Spinal cord (tissue), 10 donors: ENCODE data around the gene HLTF. TPM values are rescaled to one million over a fixed set of nuclear protein-coding genes. Genes with fewer than 3 reads are reported as not detected.

Experiments
- DNase-seq, 6 donors: peaks; one replicate each; pipeline versions ENCODE4 v3.0.0 to v3.0.0-alpha.2; 2013 to 2015; ENCODE audit warnings: low spot score in 6 of 6, low read depth in 4 of 6
- H3K27ac ChIP-seq: one replicate; pipeline ENCODE4 v1.5.1; 2013; ENCODE audit warnings: low read depth, low read length, control low read depth
- H3K27me3 ChIP-seq: one replicate; pipeline ENCODE4 v1.6.1; 2013; ENCODE audit warnings: low read length; ENCODE audit not compliant: control insufficient read depth, insufficient read depth
- H3K36me3 ChIP-seq: one replicate; pipeline ENCODE4 v1.6.1; 2013; ENCODE audit warnings: low read length; ENCODE audit not compliant: control insufficient read depth, insufficient read depth
- H3K4me1 ChIP-seq: one replicate; pipeline ENCODE4 v1.6.1; 2013; ENCODE audit warnings: low read length; ENCODE audit not compliant: control insufficient read depth, insufficient read depth
- H3K4me3 ChIP-seq: one replicate; pipeline ENCODE4 v1.5.1; 2013; ENCODE audit warnings: low read depth, low read length, control low read depth
- H3K9me3 ChIP-seq: one replicate; pipeline ENCODE4 v1.6.1; 2013; ENCODE audit warnings: low read length; ENCODE audit not compliant: control insufficient read depth, insufficient read depth
- WGBS: methylation state at CpG from one replicate; pipeline ENCODE4 v1.1.5; 2013; ENCODE audit warnings: missing lambda C conversion rate; ENCODE audit not compliant: insufficient coverage; 5-methylcytosine and 5-hydroxymethylcytosine counted together
- polyA plus RNA-seq, 2 donors: library from polyadenylated mRNA; unstranded; fragments of 120-200 nt; gene quantifications; one replicate each; pipeline ENCODE4 v1.2.1, GENCODE V29; 2013; ENCODE audit not compliant: insufficient read length in 2 of 2
- total RNA-seq, 2 donors: library from RNA; depleted of rRNA in 1 of 2; stranded (reverse); fragments of 120-200 nt in 1 of 2; fragments of >200 nt in 1 of 2; gene quantifications; one replicate each; pipeline versions ENCODE4 v1.2.3 to v1.2.4, GENCODE V29; 2013 to 2014
- donor health status: healthy.

HLTF gene
- total and polyA plus RNA-seq, 4 donors, result 35.6 to 87.7 (median 56.1) TPM

DNA sequence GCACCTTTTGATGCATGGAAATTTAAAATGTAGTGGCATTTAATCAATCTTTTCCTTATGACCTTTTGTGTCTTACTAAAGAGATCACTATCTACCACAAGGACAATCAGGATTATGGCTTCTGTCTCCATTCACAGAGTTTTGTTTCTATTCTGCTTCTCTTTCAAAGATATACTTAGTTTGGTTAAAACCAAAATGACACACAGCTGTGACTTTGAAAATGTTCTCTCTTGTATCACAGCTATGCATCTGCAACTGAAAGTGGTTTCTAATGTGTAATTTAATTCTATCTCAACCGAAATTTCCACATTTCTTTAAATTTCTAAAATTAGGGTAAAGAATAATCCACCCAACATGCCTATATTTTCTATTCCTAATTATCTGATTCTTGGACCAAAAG, 27.7 kb downstream of the HLTF start:
- H3K4me3 ChIP-seq, result no peak overlapping the region
- no peaks in the 10 kb centered on the region for H3K9me3 ChIP-seq
- H3K27ac ChIP-seq, result no peak overlapping the region
- WGBS, result no CpG with 5 or more reads among the region's 1 CpG
- DNase-seq, result no peak
- H3K27me3 ChIP-seq, result no peaks in the 10 kb centered on the region
- H3K36me3 ChIP-seq, result peaks cover 21% of the 10 kb centered on the region
- no peaks in the 10 kb centered on the region for H3K4me1 ChIP-seq

DNA sequence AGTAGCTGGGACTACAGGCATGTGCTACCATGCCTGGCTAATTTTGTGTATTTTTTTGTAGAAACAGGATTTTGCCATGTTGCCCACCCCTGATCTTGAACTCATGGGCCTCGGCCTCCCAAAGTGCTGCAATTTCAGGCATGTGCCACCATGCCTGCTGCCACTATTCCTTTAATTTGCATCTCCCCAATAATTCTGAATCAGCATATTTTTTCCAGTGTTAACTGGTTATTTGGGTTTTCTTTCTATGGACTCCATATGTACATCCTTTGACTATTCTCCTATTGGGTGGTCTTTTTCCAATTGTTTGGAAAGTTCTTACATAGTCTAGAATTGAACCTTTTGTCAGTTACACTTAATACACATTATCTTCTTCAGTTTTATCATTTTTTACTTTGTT, 28.1 kb downstream of the HLTF start:
- H3K27ac ChIP-seq, result no peak overlapping the region
- no peaks in the 10 kb centered on the region for H3K4me1 ChIP-seq
- no CpG with 5 or more reads among the region's 1 CpG for WGBS
- H3K4me3 ChIP-seq, result no peak overlapping the region
- no peak for DNase-seq
- H3K27me3 ChIP-seq, result no peaks in the 10 kb centered on the region
- peaks cover 25% of the 10 kb centered on the region for H3K36me3 ChIP-seq
- no peaks in the 10 kb centered on the region for H3K9me3 ChIP-seq

DNA sequence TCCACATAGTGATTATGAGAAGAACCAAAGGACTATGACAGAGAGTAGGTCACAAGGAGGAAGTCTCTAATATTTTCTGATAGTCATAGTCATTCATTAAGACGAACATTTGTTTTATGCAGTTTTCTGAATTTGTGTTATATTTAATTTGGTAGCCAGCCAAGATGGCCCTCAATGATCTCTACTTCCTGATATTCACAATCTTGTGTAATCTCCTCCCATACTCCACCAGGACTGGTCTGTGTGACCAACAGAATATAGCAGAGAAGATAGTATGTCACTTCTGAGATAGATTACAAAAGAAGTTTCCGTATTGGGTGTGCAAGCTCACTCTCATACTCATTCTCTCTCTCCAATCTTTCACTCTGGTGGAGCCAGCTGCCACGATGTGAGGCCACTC, 30.8 kb downstream of the HLTF start:
- Histone ChIP-seq H3K9me3 (no peaks in the 10 kb centered on the region), H3K36me3 (peaks cover 30% of the 10 kb centered on the region), H3K27me3 (no peaks in the 10 kb centered on the region), H3K4me3 (no peak overlapping the region), H3K4me1 (no peaks in the 10 kb centered on the region), H3K27ac (no peak overlapping the region)
- no peak for DNase-seq
- no CpG with 5 or more reads among the region's 3 CpGs for WGBS

DNA sequence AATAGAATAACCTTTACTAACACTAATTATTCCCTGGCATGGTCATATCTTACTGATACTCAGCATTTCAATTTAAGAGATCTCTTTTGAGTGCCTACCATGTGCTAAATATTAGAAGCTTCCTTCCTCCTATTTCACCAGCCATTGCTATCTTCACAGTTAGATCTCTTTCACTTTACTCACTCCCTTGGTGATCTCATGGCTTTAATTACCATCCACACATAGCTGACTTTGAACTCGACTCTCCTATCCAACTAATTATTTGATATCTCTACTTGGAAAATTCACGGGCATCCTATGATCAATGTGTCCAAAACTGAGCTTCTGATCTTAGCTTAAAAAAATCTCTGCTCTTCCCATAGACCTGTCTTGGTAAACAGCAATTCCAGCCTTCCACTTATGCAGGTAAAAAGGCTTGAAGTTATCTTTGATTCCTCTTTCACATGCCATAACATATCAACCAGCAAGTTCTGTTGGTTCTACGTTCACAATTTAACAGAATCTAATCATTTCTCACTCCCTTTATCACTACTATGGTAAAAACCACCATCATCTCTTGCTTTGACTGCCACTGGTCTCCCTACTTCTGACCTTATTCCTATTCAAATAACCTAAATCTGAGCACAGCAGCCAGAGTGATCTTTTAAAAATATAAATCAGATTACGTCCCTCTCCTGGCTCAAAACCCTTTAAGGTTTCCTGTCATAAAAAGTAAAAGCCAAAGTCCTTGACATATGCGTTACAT, 41.8 kb downstream of the HLTF start:
- Histone ChIP-seq H3K27ac (no peak overlapping the region), H3K27me3 (no peaks in the 10 kb centered on the region), H3K4me1 (no peaks in the 10 kb centered on the region), H3K4me3 (no peak overlapping the region), H3K36me3 (no peaks in the 10 kb centered on the region), H3K9me3 (no peaks in the 10 kb centered on the region)
- WGBS, result 86% methylated on average over 5 of the region's 5 CpGs
- no peak for DNase-seq

DNA sequence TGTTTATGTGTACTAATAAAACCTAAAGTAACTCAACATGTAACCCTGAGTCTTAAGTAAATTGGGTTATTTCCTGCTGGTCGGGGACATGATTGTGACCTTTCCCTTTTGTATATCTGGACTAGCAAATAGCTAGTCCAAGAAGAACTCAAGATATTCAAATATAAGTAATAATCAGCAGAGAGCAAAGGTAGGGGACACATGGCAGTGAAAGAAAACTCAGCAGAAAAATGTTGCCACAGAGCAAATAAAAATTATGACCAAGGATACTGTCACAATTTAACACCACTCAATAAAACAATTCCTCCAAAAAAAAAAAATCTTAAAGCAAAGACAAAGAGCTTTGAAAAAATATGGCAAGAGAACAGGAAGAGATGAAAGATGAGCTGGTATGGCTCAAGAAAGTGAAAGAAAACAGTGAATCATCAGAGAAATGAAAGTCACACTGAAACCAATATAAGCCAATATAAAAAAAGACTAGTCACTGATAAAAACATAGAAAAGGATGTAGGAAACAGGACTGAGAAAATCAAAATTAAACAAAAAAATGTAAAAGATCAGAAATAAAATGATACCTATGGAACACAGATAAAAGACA, 43.4 kb downstream of the HLTF start:
- peaks cover 5% of the 10 kb centered on the region for H3K36me3 ChIP-seq
- no CpG with 5 or more reads among the region's 1 CpG for WGBS
- H3K27ac ChIP-seq, result no peak overlapping the region
- no peak for DNase-seq
- H3K4me1 ChIP-seq, result no peaks in the 10 kb centered on the region
- no peaks in the 10 kb centered on the region for H3K9me3 ChIP-seq
- H3K27me3 ChIP-seq, result no peaks in the 10 kb centered on the region
- H3K4me3 ChIP-seq, result no peak overlapping the region

DNA sequence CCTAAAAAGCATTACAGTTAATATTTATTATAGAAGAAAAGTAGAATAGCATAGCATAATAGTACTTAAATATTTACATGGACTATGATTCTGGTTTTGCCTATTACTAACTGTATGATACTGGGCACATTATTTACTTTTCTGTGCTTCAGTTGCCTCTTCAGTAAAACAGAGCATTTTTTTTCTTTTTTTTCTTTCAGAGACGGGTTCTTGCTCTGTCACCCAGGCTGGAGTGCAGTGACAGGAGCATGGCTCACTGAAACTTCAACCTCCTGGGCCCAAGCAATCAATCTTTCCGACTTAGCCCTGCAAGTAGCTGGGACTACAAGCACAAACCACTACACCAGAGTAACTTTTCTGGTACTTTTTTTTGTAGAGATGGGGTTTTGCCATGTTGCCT, 48.0 kb downstream of the HLTF start:
- H3K9me3 ChIP-seq, result no peaks in the 10 kb centered on the region
- no peak overlapping the region for H3K4me3 ChIP-seq
- H3K36me3 ChIP-seq, result peaks cover 16% of the 10 kb centered on the region
- no peaks in the 10 kb centered on the region for H3K27me3 ChIP-seq
- 60% methylated on average over 1 of the region's 2 CpGs for WGBS
- DNase-seq, result peak in 1 of 6 donors; percentile 2
- no peak overlapping the region for H3K27ac ChIP-seq
- H3K4me1 ChIP-seq, result no peaks in the 10 kb centered on the region

DNA sequence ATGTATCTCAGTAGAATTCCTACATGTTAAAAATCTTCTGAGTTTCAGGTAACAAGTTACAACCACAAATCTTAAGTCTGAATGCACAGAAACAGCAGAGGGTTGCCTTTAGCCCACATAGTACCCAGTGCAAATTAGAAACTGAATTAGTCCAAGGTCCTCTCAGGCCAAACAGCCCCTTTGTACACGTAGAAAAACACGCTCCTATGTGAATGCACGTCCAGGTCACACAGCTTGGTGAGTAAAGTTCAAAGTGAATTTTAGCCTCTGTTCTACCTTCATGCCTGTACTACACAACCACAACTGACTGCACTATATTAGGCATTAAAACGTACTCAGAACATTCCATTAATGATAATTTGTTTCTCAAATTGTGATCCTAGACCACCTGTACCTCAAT, 48.6 kb downstream of the HLTF start:
- H3K36me3 ChIP-seq, result peaks cover 18% of the 10 kb centered on the region

DNA sequence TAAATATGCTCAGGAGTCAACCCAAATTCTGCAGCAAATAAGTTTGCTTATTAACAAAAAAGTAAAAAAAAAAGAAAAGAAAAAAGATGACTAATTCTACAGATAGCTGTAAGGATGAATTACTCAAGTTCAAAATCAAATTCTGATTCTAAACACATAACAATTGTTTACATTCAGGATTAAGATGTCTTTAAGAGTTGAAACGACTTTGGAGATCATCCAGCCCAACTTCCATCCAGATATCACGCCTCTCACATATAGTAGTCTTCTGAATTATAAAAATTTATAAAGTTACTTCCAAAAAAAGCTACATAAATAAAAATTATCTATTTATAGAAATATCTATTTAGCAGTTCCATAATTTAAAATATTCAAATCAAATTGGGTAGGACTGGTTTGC, 55.2 kb downstream of the HLTF start:
- DNase-seq, result no peak
- no peak overlapping the region for H3K27ac ChIP-seq
- H3K36me3 ChIP-seq, result peaks cover 16% of the 10 kb centered on the region
- no CpG with 5 or more reads among the region's 2 CpGs for WGBS
- H3K9me3 ChIP-seq, result no peaks in the 10 kb centered on the region
- no peaks in the 10 kb centered on the region for H3K27me3 ChIP-seq
- no peaks in the 10 kb centered on the region for H3K4me1 ChIP-seq
- H3K4me3 ChIP-seq, result no peak overlapping the region

More for the DNA sequence above, 48.6 kb downstream of the HLTF start:
- H3K4me1 ChIP-seq, result no peaks in the 10 kb centered on the region
- whole genome bisulfite sequencing, result 93% methylated on average over 3 of the region's 4 CpGs
- H3K27me3 ChIP-seq, result no peaks in the 10 kb centered on the region
- no peak for DNase-seq
- H3K4me3 ChIP-seq, result no peak overlapping the region
- H3K27ac ChIP-seq, result no peak overlapping the region
- no peaks in the 10 kb centered on the region for H3K9me3 ChIP-seq

DNA sequence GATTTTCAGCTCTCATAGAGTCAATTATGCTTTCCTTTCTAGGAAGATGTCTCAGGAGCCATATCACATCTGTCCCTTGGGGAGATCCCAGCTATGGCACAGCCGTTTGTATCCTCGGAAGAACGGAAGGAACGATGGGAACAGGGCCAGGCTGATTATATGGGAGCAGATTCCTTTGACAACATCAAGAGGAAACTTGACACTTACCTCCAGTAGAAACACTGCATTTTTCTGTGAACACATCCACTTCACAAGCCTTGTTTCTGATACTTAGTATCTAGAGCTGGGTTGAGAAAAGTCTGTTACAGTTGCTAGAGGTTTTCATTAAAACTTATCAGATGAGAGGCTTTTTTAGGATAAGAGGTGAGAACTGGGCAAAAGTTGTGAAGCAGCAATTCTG, 59.6 kb downstream of the HLTF start:
- Histone ChIP-seq H3K27me3 (no peaks in the 10 kb centered on the region), H3K4me3 (no peak overlapping the region), H3K36me3 (peaks cover 11% of the 10 kb centered on the region), H3K4me1 (no peaks in the 10 kb centered on the region), H3K9me3 (peaks cover 5% of the 10 kb centered on the region), H3K27ac (no peak overlapping the region)
- DNase-seq, result no peak
- WGBS, result 30% methylated on average over 2 of the region's 4 CpGs

DNA sequence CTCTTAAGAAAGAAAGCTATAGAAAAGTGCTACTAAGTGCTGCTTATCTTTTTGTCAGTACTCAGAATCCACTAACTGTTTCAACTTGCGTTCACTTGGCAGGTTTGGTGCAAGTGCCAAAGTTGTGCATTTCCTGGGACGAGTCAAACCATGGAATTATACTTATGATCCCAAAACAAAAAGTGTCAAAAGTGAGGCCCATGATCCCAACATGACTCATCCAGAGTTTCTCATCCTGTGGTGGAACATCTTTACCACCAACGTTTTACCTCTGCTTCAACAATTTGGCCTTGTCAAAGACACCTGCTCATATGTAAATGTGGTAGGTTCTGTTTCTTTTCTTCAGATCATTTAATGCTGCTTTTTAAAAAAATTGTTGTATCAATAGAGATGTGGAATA, 62.4 kb downstream of the HLTF start:
- Histone ChIP-seq H3K27me3 (no peaks in the 10 kb centered on the region), H3K9me3 (peaks cover 5% of the 10 kb centered on the region), H3K27ac (no peak overlapping the region), H3K4me3 (no peak overlapping the region), H3K36me3 (peaks cover 11% of the 10 kb centered on the region), H3K4me1 (peaks cover 6% of the 10 kb centered on the region)
- WGBS, result 89% methylated on average over 2 of the region's 3 CpGs
- DNase-seq, result no peak
